ENCODE measurements around the gene AP5Z1. TPM values are rescaled to one million over a fixed set of nuclear protein-coding genes. Genes with fewer than 3 reads are reported as not detected.

AP5Z1 gene
- total and polyA plus RNA-seq, 2 experiments from 2014 or later = 31.2 to 44.5 TPM

- WGBS, 2 experiments (ENCODE audit: low coverage in 1 of 2, low lambda C conversion rate in 2 of 2, missing lambda C conversion rate in 2 of 2) = 51 to 52% methylated on average over 12 of the region's 12 CpGs
Measured at GRCh38 chr7:4745971-4746919, 29.2 kb upstream of the AP5Z1 start.

GRCh38 chr7:4747013-4747412 lies 28.4 kb upstream of the AP5Z1 start:
- peaks cover 8% of the 10 kb centered on the region; the same call in 1 of the 2 replicates for H3K36me3 ChIP-seq (ENCODE audit: low read depth)
- TF ChIP-seq EZH2phosphoT487 (IDR thresholded peaks at IDR 0.05; ENCODE audit: insufficient read depth, low read depth) (no peak), EZH2 (IDR thresholded peaks at IDR 0.05; ENCODE audit: insufficient read depth, poor library complexity, severe bottlenecking) (no peak)
- 0 out of 2 replicates have a peak overlapping the region, but pooled peaks have one; percentile 94 for H3K9ac ChIP-seq
- WGBS, 2 experiments (ENCODE audit: low coverage in 1 of 2, low lambda C conversion rate in 2 of 2, missing lambda C conversion rate in 2 of 2) = 96 to 97% methylated on average over 22 of the region's 22 CpGs
- no peak for DNase-seq
- no peak overlapping the region for H3K4me3 ChIP-seq
- H3K9me3 ChIP-seq (ENCODE audit: low read depth) = no peaks in the 10 kb centered on the region
- peaks cover 81% of the 10 kb centered on the region for H3K79me2 ChIP-seq (ENCODE audit: insufficient read depth)
- peak overlapping the region; percentile 99 for H3K27ac ChIP-seq
- H3K4me2 ChIP-seq (ENCODE audit: unreplicated experiment) = no peak overlapping the region
- no peak overlapping the region for H2AFZ ChIP-seq
- peaks cover 18% of the 10 kb centered on the region for H3K4me1 ChIP-seq (ENCODE audit: insufficient read depth)
- H3K27me3 ChIP-seq (replicated peaks; ENCODE audit: insufficient read depth) = no peaks in the 10 kb centered on the region
- in situ Hi-C loops (cut with MboI) = no loop called here
- H4K20me1 ChIP-seq (ENCODE audit: insufficient read depth) = no peaks in the 10 kb centered on the region
- H3K9me2 ChIP-seq (ENCODE audit: insufficient read depth) = no peaks in the 10 kb centered on the region
- peaks cover 41% of the 10 kb centered on the region for H3F3A ChIP-seq (ENCODE audit: insufficient read depth)

More at GRCh38 chr7:4745971-4746919, 29.2 kb upstream of the AP5Z1 start:
- Histone ChIP-seq H3K4me3 (peak overlapping the region; percentile 69), H3K27ac (peak overlapping the region; percentile 99), H2AFZ (no peak overlapping the region), H4K20me1 (ENCODE audit: insufficient read depth) (no peaks in the 10 kb centered on the region), H3K36me3 (ENCODE audit: low read depth) (peaks cover 8% of the 10 kb centered on the region; the same call in 1 of the 2 replicates), H3K79me2 (ENCODE audit: insufficient read depth) (peaks cover 81% of the 10 kb centered on the region), H3F3A (ENCODE audit: insufficient read depth) (peaks cover 41% of the 10 kb centered on the region), H3K4me1 (ENCODE audit: insufficient read depth) (peaks cover 18% of the 10 kb centered on the region), H3K4me2 (ENCODE audit: unreplicated experiment) (peak overlapping the region; percentile 83), H3K9me2 (ENCODE audit: insufficient read depth) (no peaks in the 10 kb centered on the region), H3K27me3 (replicated peaks; ENCODE audit: insufficient read depth) (no peaks in the 10 kb centered on the region), H3K9ac (peak overlapping the region; percentile 94), H3K9me3 (ENCODE audit: low read depth) (no peaks in the 10 kb centered on the region)
- in situ Hi-C loops (cut with MboI) = no loop called here
- peak; percentile 82 for DNase-seq
- TF ChIP-seq EZH2phosphoT487 (IDR thresholded peaks at IDR 0.05; ENCODE audit: insufficient read depth, low read depth) = no peak
- TF ChIP-seq EZH2 (IDR thresholded peaks at IDR 0.05; ENCODE audit: insufficient read depth, poor library complexity, severe bottlenecking) = no peak

- WGBS, 2 experiments (ENCODE audit: low coverage in 1 of 2, low lambda C conversion rate in 2 of 2, missing lambda C conversion rate in 2 of 2) = 97 to 99% methylated on average over 11 of the region's 11 CpGs
- Histone ChIP-seq H3K36me3 (ENCODE audit: low read depth) (peaks cover 8% of the 10 kb centered on the region; the same call in 1 of the 2 replicates), H3K9me2 (ENCODE audit: insufficient read depth) (no peaks in the 10 kb centered on the region), H3K9me3 (ENCODE audit: low read depth) (no peaks in the 10 kb centered on the region), H3K27me3 (replicated peaks; ENCODE audit: insufficient read depth) (no peaks in the 10 kb centered on the region), H4K20me1 (ENCODE audit: insufficient read depth) (no peaks in the 10 kb centered on the region), H3K4me3 (no peak overlapping the region), H3K4me2 (ENCODE audit: unreplicated experiment) (no peak overlapping the region), H3K9ac (no peak overlapping the region), H2AFZ (no peak overlapping the region), H3F3A (ENCODE audit: insufficient read depth) (peaks cover 41% of the 10 kb centered on the region), H3K4me1 (ENCODE audit: insufficient read depth) (peaks cover 18% of the 10 kb centered on the region), H3K79me2 (ENCODE audit: insufficient read depth) (peaks cover 82% of the 10 kb centered on the region), H3K27ac (peak overlapping the region; percentile 23; the same call in 1 of the 2 replicates)
- TF ChIP-seq EZH2 (IDR thresholded peaks at IDR 0.05; ENCODE audit: insufficient read depth, poor library complexity, severe bottlenecking) = no peak
- TF ChIP-seq EZH2phosphoT487 (IDR thresholded peaks at IDR 0.05; ENCODE audit: insufficient read depth, low read depth) = no peak
- DNase-seq = no peak
- in situ Hi-C loops (cut with MboI) = no loop called here
Measured at GRCh38 chr7:4747746-4748145, 27.7 kb upstream of the AP5Z1 start.

GRCh38 chr7:4748231-4748681 lies 27.2 kb upstream of the AP5Z1 start:
- Histone ChIP-seq H3K27me3 (replicated peaks; ENCODE audit: insufficient read depth) (no peaks in the 10 kb centered on the region), H3K4me3 (no peak overlapping the region), H3K4me1 (ENCODE audit: insufficient read depth) (peaks cover 18% of the 10 kb centered on the region), H4K20me1 (ENCODE audit: insufficient read depth) (no peaks in the 10 kb centered on the region), H3K4me2 (ENCODE audit: unreplicated experiment) (no peak overlapping the region), H3F3A (ENCODE audit: insufficient read depth) (peaks cover 41% of the 10 kb centered on the region), H3K27ac (no peak overlapping the region), H3K9me2 (ENCODE audit: insufficient read depth) (no peaks in the 10 kb centered on the region), H3K79me2 (ENCODE audit: insufficient read depth) (peaks cover 82% of the 10 kb centered on the region), H3K9ac (no peak overlapping the region), H3K36me3 (ENCODE audit: low read depth) (peaks cover 8% of the 10 kb centered on the region; the same call in 1 of the 2 replicates), H2AFZ (no peak overlapping the region), H3K9me3 (ENCODE audit: low read depth) (no peaks in the 10 kb centered on the region)
- TF ChIP-seq EZH2phosphoT487 (IDR thresholded peaks at IDR 0.05; ENCODE audit: insufficient read depth, low read depth) (no peak), EZH2 (IDR thresholded peaks at IDR 0.05; ENCODE audit: insufficient read depth, poor library complexity, severe bottlenecking) (no peak)
- DNase-seq = no peak
- 85% methylated on average over 10 of the region's 10 CpGs for WGBS, 2 experiments (ENCODE audit: low coverage in 1 of 2, low lambda C conversion rate in 2 of 2, missing lambda C conversion rate in 2 of 2)
- in situ Hi-C loops (cut with MboI) = no loop called here

Measured in GM23248 (cell line).